BJ (cell line): Measurements from ENCODE around the gene DUS2. TPM values are rescaled to one million over a fixed set of nuclear protein-coding genes. Genes with fewer than 3 reads are reported as not detected.

ENCODE experiments used
- CTCF ChIA-PET: fragments of 350-600 bp; formaldehyde crosslinking; extraction: SDS; loops from one replicate; lab custom pipeline; 2021; ENCODE audit warnings: antibody characterized with exemption, inconsistent platforms; lab: Yijun Ruan, JAX
- POLR2A ChIA-PET: fragments of 300-600 bp; sonication (Branson Sonifier 250); formaldehyde crosslinking; extraction: SDS; loops from one replicate; lab custom pipeline; 2021; ENCODE audit warnings: antibody characterized with exemption; lab: Charles Lee
- DNase-seq: peaks from one replicate; pipeline ENCODE4 v3.0.0-alpha.2; 2011; ENCODE audit warnings: low read depth
- H3K27me3 ChIP-seq: 2 replicates; pipeline ENCODE4 v1.6.0; 2011; ENCODE audit warnings: low read length; ENCODE audit not compliant: control insufficient read depth, insufficient read depth
- H3K36me3 ChIP-seq: 2 replicates; pipeline ENCODE4 v1.5.1; 2011; ENCODE audit warnings: low read length; ENCODE audit not compliant: control insufficient read depth, insufficient read depth
- H3K4me3 ChIP-seq: 2 replicates; pipeline ENCODE4 v1.5.1; 2011; ENCODE audit warnings: low read depth, mild to moderate bottlenecking, control low read depth, low read length
- CTCF ChIP-seq: IDR thresholded peaks from 2 replicates; pipeline ENCODE4 v1.5.1; 2011; ENCODE audit warnings: low read depth, mild to moderate bottlenecking, control low read depth, inconsistent platforms, low read length, moderate library complexity; ENCODE audit not compliant: insufficient read depth
- polyA plus RNA-seq: library from polyadenylated mRNA; depleted of rRNA; stranded (reverse); fragments of >200 nt; gene quantifications from 2 replicates; pipeline ENCODE4 v1.2.3, GENCODE V29; 2011

Gene DUS2
- polyA plus RNA-seq, 1 experiment, result 18.3 TPM

GRCh38 chr16:68087688-68088087, 64.6 kb downstream of the DUS2 start:
- Histone ChIP-seq H3K27me3 (no peaks in the 10 kb centered on the region), H3K4me3 (no peak overlapping the region), H3K36me3 (no peaks in the 10 kb centered on the region)
- no peak for TF ChIP-seq CTCF
- DNase-seq, result no peak
- CTCF ChIA-PET, result interaction anchor here (2.2 kb wide), 1 partner anchor 23 kb away, joined by 8 read pairs; no protein-coding TSS in a partner anchor
- POLR2A ChIA-PET, result no interaction called here

GRCh38 chr16:68088130-68088972, 65.3 kb downstream of the DUS2 start:
- ChIA-PET CTCF (interaction anchor here (2.2 kb wide), 1 partner anchor 23 kb away, joined by 8 read pairs; no protein-coding TSS in a partner anchor), POLR2A (no interaction called here)
- no peak for TF ChIP-seq CTCF
- Histone ChIP-seq H3K4me3 (no peak overlapping the region), H3K27me3 (no peaks in the 10 kb centered on the region), H3K36me3 (no peaks in the 10 kb centered on the region)
- DNase-seq, result no peak

- no peak for TF ChIP-seq CTCF
- ChIA-PET CTCF (no interaction called here), POLR2A (no interaction called here)
- DNase-seq, result no peak
- H3K4me3 ChIP-seq, result no peak overlapping the region
- H3K36me3 ChIP-seq, result no peaks in the 10 kb centered on the region
- H3K27me3 ChIP-seq, result no peaks in the 10 kb centered on the region
Measured at GRCh38 chr16:68089067-68089466, 66.0 kb downstream of the DUS2 start.

GRCh38 chr16:68090130-68090529, 67.0 kb downstream of the DUS2 start:
- no peak for DNase-seq
- Histone ChIP-seq H3K4me3 (no peak overlapping the region), H3K36me3 (no peaks in the 10 kb centered on the region), H3K27me3 (no peaks in the 10 kb centered on the region)
- ChIA-PET CTCF (no interaction called here), POLR2A (no interaction called here)
- TF ChIP-seq CTCF, result no peak

- H3K36me3 ChIP-seq, result no peaks in the 10 kb centered on the region
- CTCF ChIA-PET, result no interaction called here
- no peak for TF ChIP-seq CTCF
- DNase-seq, result no peak
- no peaks in the 10 kb centered on the region for H3K27me3 ChIP-seq
- POLR2A ChIA-PET, result no interaction called here
- no peak overlapping the region for H3K4me3 ChIP-seq
Measured at GRCh38 chr16:68090533-68090932, 67.4 kb downstream of the DUS2 start.
